HG03060 (cell line): ENCODE data around the gene PKDCC.
A peak's percentile ranks its signal among the peaks of the same experiment; 100 is the strongest.
"Not testable (repeated sequence)": the region's sequence is repeated elsewhere in the genome, so short reads cannot be mapped to it uniquely, and the experiment has no call there.

Experiments
- ATAC-seq: cut with Tn5 transposase; IDR thresholded peaks from one replicate; pipeline ENCODE4 v1.9.1; 2021; ENCODE audit warnings: low read depth, moderate number of reproducible peaks; ENCODE audit not compliant: unreplicated experiment

Gene PKDCC

GRCh38 chr2:42084231-42084671 is 36.4 kb downstream of the PKDCC start:
- ATAC-seq, result no peak

- ATAC-seq, result not testable (repeated sequence)
Observed at GRCh38 chr2:42085070-42085469, 37.2 kb downstream of the PKDCC start.

- no peak for ATAC-seq
Observed at GRCh38 chr2:42085706-42086487, 38.1 kb downstream of the PKDCC start.

GRCh38 chr2:42086500-42086953 is 38.7 kb downstream of the PKDCC start:
- ATAC-seq, result no peak

- no peak for ATAC-seq
Observed at GRCh38 chr2:42087137-42087856, 39.5 kb downstream of the PKDCC start.

- no peak for ATAC-seq
Observed at GRCh38 chr2:42087857-42088195, 40.0 kb downstream of the PKDCC start.

GRCh38 chr2:42089340-42089925 is 41.6 kb downstream of the PKDCC start:
- ATAC-seq, result peak; percentile 89

GRCh38 chr2:42090216-42090615 is 42.4 kb downstream of the PKDCC start:
- ATAC-seq, result no peak

- ATAC-seq, result no peak
Observed at GRCh38 chr2:42091671-42092070, 43.9 kb downstream of the PKDCC start.

- ATAC-seq, result no peak
Observed at GRCh38 chr2:42092084-42092996, 44.5 kb downstream of the PKDCC start.

- no peak for ATAC-seq
Observed at GRCh38 chr2:42094114-42094513, 46.3 kb downstream of the PKDCC start.

- no peak for ATAC-seq
Observed at GRCh38 chr2:42095923-42096408, 48.1 kb downstream of the PKDCC start.

GRCh38 chr2:42096869-42097591 is 49.2 kb downstream of the PKDCC start:
- peak; percentile 38 for ATAC-seq

- no peak for ATAC-seq
Observed at GRCh38 chr2:42098571-42099437, 51.0 kb downstream of the PKDCC start.

GRCh38 chr2:42099438-42100173 is 51.8 kb downstream of the PKDCC start:
- no peak for ATAC-seq

- no peak for ATAC-seq
Observed at GRCh38 chr2:42100683-42101205, 52.9 kb downstream of the PKDCC start.

- no peak for ATAC-seq
Observed at GRCh38 chr2:42101206-42102023, 53.6 kb downstream of the PKDCC start.
